Keratinocyte (primary cell): ENCODE data around the gene CREG1. TPM values are rescaled to one million over a fixed set of nuclear protein-coding genes. Genes with fewer than 3 reads are reported as not detected.

Source experiments
- DNase-seq: peaks from one replicate; pipeline ENCODE4 v3.0.0-alpha.2; 2011; ENCODE audit warnings: low read depth, missing footprints, low spot score
- FAIRE-seq: peaks from 2 replicates; lab custom pipeline; 2011; peaks lifted over from hg19 to GRCh38; lab: Jason Lieb, UNC
- H2AFZ ChIP-seq: 2 replicates; pipeline ENCODE4 v1.6.0; 2012; ENCODE audit warnings: low read length, control low read depth, inconsistent platforms; ENCODE audit not compliant: control insufficient read depth
- H3K27ac ChIP-seq: 2 replicates; pipeline ENCODE4 v1.5.1; 2011; ENCODE audit warnings: low read length; ENCODE audit not compliant: control insufficient read depth, insufficient read depth
- H3K27me3 ChIP-seq: 3 replicates; pipeline ENCODE4 v1.6.0; 2011; ENCODE audit warnings: low read length; ENCODE audit not compliant: control insufficient read depth, insufficient read depth; ENCODE audit errors: extremely low read depth
- H3K36me3 ChIP-seq, 2 experiments: 2 replicates in 1 of 2; 3 replicates in 1 of 2; pipeline ENCODE4 v1.5.1; 2011; ENCODE audit warnings: low read length in 2 of 2, mild to moderate bottlenecking in 1 of 2; ENCODE audit not compliant: control insufficient read depth in 2 of 2, insufficient read depth in 2 of 2; ENCODE audit errors: extremely low read depth in 1 of 2
- H3K4me1 ChIP-seq: 3 replicates; pipeline ENCODE4 v1.5.1; 2011; ENCODE audit warnings: low read length; ENCODE audit not compliant: control insufficient read depth, insufficient read depth; ENCODE audit errors: extremely low read depth
- H3K4me2 ChIP-seq: 3 replicates; pipeline ENCODE4 v1.6.0; 2011; ENCODE audit warnings: low read depth, low read length; ENCODE audit not compliant: control insufficient read depth, insufficient read depth; ENCODE audit errors: extremely low read depth
- H3K4me3 ChIP-seq, 3 experiments: fragments of 200-600 bp in 1 of 3; sonication (generic) in 1 of 3; 2 replicates in 2 of 3; 3 replicates in 1 of 3; pipeline ENCODE4 v1.5.1; 2011 to 2016; ENCODE audit warnings: low read length in 3 of 3, mild to moderate bottlenecking in 3 of 3, control low read depth in 2 of 3, inconsistent platforms in 1 of 3, low read depth in 1 of 3, mixed read lengths in 1 of 3, mixed run types in 1 of 3, moderate library complexity in 1 of 3; ENCODE audit not compliant: control insufficient read depth in 2 of 3, insufficient read depth in 2 of 3; ENCODE audit errors: extremely low read depth in 1 of 3
- H3K79me2 ChIP-seq: 2 replicates; pipeline ENCODE4 v1.6.0; 2012; ENCODE audit warnings: low read length; ENCODE audit not compliant: control insufficient read depth, insufficient read depth
- H3K9ac ChIP-seq: 3 replicates; pipeline ENCODE4 v1.6.0; 2011; ENCODE audit warnings: low read length; ENCODE audit not compliant: control insufficient read depth, insufficient read depth; ENCODE audit errors: extremely low read depth
- H3K9me1 ChIP-seq: 3 replicates; pipeline ENCODE4 v1.6.0; 2011; ENCODE audit warnings: low read length; ENCODE audit not compliant: control insufficient read depth, insufficient read depth; ENCODE audit errors: extremely low read depth
- H3K9me3 ChIP-seq: 2 replicates; pipeline ENCODE4 v1.5.1; 2012; ENCODE audit warnings: low read depth, low read length; ENCODE audit not compliant: control insufficient read depth
- H4K20me1 ChIP-seq: 3 replicates; pipeline ENCODE4 v1.6.0; 2011; ENCODE audit warnings: low read length; ENCODE audit not compliant: control insufficient read depth, insufficient read depth; ENCODE audit errors: extremely low read depth
- EZH2 ChIP-seq: IDR thresholded peaks from one replicate; pipeline ENCODE4 v1.6.1; 2012; ENCODE audit warnings: inconsistent platforms, mild to moderate bottlenecking, low read length, moderate library complexity
- dilution Hi-C: fragments of 300-500 bp; cut with MboI; formaldehyde crosslinking; loops from one replicate; pipeline ENCODE4 v1.7.0; 2020; ENCODE audit warnings: low sequenced_read_pairs; ENCODE audit not compliant: extremely low pct_ligation_motif_present
- polyA plus RNA-seq, 5 experiments: library from polyadenylated mRNA; depleted of rRNA in 3 of 5; stranded (reverse) in 3 of 5; stranded (forward) in 1 of 5; unstranded in 1 of 5; fragments of >200 nt; gene quantifications; 1 replicate in 1 of 5; 2 replicates in 3 of 5; 3 replicates in 1 of 5; pipeline versions ENCODE4 v1.2.1 to v1.2.3, GENCODE V29; 2011 to 2012; ENCODE audit warnings: missing spikeins in 2 of 5, low read depth in 1 of 5, low replicate concordance in 1 of 5
- TF ChIP-seq, protein P1 (sequence below), 3 experiments: IDR thresholded peaks in 1 of 3; conservative IDR thresholded peaks in 1 of 3; optimal IDR thresholded peaks in 1 of 3; 2 replicates in 2 of 3; 3 replicates in 1 of 3; pipeline versions ENCODE3 to v1.5.1; 2011; ENCODE audit warnings: low read length in 3 of 3, mild to moderate bottlenecking in 3 of 3, moderate library complexity in 2 of 3, control low read depth in 1 of 3, inconsistent platforms in 1 of 3; ENCODE audit not compliant: insufficient read depth in 2 of 3; ENCODE audit errors: extremely low read depth in 1 of 3

CREG1 gene
- polyA plus RNA-seq, 1 donor (not counting 4 experiments of a cell fraction or from before 2014, with no cell fraction given): 68.8 TPM

DNA sequence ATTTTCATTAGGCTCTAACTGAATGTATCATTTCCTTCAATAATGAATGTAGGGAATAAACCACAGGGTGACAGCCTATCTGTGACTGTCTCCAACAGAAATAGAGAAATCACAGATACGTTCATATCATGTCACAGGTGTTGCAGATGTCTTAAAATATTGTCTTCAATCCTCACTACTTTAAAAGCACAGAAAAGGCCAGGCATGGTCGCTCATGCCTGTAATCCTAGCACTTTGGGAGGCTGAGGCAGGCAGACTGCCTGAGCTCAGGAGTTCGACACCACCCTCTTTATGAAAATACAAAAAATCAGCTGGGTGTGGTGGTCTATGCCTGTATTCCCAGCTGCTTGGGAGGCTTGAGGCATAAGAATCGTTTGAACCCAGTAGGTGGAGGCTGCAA is 8.2 kb downstream of the CREG1 start:
- H3K36me3 ChIP-seq: peaks cover 0 to 4% of the 10 kb centered on the region in 2 experiments
- dilution Hi-C loops: no loop called here

DNA sequence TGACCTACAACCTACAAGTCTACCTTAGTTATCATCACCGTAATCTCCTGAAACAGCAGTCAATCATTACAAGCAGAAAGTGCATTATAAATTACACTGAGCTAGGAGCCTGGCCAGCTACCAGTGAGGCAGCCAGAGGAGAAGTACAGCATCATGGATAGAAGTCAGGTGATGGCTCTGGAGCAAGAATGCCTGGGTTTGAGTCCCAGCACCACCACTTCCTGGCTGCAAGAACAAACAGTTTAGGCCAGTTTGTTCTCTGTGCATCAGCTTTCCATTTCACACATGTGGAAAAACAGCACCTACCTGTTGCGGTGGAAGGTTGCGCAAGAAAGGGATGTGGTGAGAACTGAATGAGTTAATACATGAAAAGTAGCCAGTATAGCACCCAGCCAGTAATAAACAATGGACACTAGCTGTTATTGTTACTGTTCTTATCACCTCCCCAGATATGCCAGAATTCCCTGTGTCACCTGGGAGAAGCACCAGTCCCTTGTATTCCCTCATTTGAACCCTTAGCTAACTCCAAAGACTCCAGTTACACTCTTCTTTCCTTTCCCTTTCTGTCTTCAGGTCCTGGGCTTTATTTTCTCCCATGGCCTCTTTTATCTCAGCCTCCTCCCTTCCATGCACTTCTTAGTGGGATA is 9.0 kb downstream of the CREG1 start:
- DNase-seq: peak; percentile 88
- H3K4me1 ChIP-seq: peaks cover 12% of the 10 kb centered on the region
- H3K4me2 ChIP-seq: peak overlapping the region; percentile 18

More for the DNA sequence above, 8.2 kb downstream of the CREG1 start:
- no peaks in the 10 kb centered on the region for H3K9me3 ChIP-seq
- H3K9ac ChIP-seq: no peak overlapping the region
- H4K20me1 ChIP-seq: no peaks in the 10 kb centered on the region
- no peaks in the 10 kb centered on the region for H3K27me3 ChIP-seq
- H3K4me3 ChIP-seq: no peak overlapping the region
- H3K4me1 ChIP-seq: peaks cover 12% of the 10 kb centered on the region
- TF ChIP-seq, protein P1, sequence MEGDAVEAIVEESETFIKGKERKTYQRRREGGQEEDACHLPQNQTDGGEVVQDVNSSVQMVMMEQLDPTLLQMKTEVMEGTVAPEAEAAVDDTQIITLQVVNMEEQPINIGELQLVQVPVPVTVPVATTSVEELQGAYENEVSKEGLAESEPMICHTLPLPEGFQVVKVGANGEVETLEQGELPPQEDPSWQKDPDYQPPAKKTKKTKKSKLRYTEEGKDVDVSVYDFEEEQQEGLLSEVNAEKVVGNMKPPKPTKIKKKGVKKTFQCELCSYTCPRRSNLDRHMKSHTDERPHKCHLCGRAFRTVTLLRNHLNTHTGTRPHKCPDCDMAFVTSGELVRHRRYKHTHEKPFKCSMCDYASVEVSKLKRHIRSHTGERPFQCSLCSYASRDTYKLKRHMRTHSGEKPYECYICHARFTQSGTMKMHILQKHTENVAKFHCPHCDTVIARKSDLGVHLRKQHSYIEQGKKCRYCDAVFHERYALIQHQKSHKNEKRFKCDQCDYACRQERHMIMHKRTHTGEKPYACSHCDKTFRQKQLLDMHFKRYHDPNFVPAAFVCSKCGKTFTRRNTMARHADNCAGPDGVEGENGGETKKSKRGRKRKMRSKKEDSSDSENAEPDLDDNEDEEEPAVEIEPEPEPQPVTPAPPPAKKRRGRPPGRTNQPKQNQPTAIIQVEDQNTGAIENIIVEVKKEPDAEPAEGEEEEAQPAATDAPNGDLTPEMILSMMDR (optimal IDR thresholded peaks at IDR 0.05 in 1 of 3, IDR thresholded peaks at IDR 0.05 in 1 of 3, conservative IDR thresholded peaks at IDR 0.05 in 1 of 3; ENCODE audit: extremely low read depth in 1 of 3, insufficient read depth in 2 of 3, low read length in 3 of 3): no peak
- TF ChIP-seq EZH2: no peak
- H2AFZ ChIP-seq: no peak overlapping the region
- no peak overlapping the region for H3K4me2 ChIP-seq
- H3K27ac ChIP-seq: peak overlapping the region; percentile 31
- no peaks in the 10 kb centered on the region for H3K9me1 ChIP-seq
- DNase-seq: no peak
- H3K79me2 ChIP-seq: no peaks in the 10 kb centered on the region
- no peak for FAIRE-seq

More for the DNA sequence above, 9.0 kb downstream of the CREG1 start:
- FAIRE-seq: peak; percentile 99
- no peaks in the 10 kb centered on the region for H3K9me1 ChIP-seq
- H3K9me3 ChIP-seq: no peaks in the 10 kb centered on the region
- H3K27ac ChIP-seq: peak overlapping the region; percentile 31
- TF ChIP-seq, protein P1 (optimal IDR thresholded peaks at IDR 0.05 in 1 of 3, IDR thresholded peaks at IDR 0.05 in 1 of 3, conservative IDR thresholded peaks at IDR 0.05 in 1 of 3; ENCODE audit: extremely low read depth in 1 of 3, insufficient read depth in 2 of 3, low read length in 3 of 3): no peak
- TF ChIP-seq EZH2: no peak
- dilution Hi-C loops: no loop called here
- H3K79me2 ChIP-seq: no peaks in the 10 kb centered on the region
- no peak overlapping the region for H3K4me3 ChIP-seq
- H3K9ac ChIP-seq: no peak overlapping the region
- H3K36me3 ChIP-seq: peaks cover 0 to 4% of the 10 kb centered on the region in 2 experiments
- H4K20me1 ChIP-seq: no peaks in the 10 kb centered on the region
- no peaks in the 10 kb centered on the region for H3K27me3 ChIP-seq
- H2AFZ ChIP-seq: no peak overlapping the region
